Gastroesophageal sphincter (tissue), 4 donors: ENCODE measurements around the gene RAI1. TPM values are rescaled to one million over a fixed set of nuclear protein-coding genes. Genes with fewer than 3 reads are reported as not detected.

Experiments used
- ATAC-seq: fragments of 150-250 bp; one replicate; pipeline ENCODE4 v1.9.1; 2016; ENCODE audit warnings: mild to moderate bottlenecking, moderate library complexity
- H3K27ac ChIP-seq, 4 donors: fragments of 200-600 bp; sonication (generic) in 3 of 4; 1 replicate in 3 of 4; 2 replicates in 1 of 4; pipeline ENCODE4 v1.5.1; 2016 to 2019
- H3K27me3 ChIP-seq: fragments of 200-600 bp; sonication (generic); one replicate; pipeline ENCODE4 v1.5.1; 2019
- H3K36me3 ChIP-seq, 2 donors: fragments of 200-600 bp; sonication (generic); one replicate each; pipeline ENCODE4 v1.5.1; 2019; ENCODE audit warnings: control low read depth in 1 of 2
- H3K4me1 ChIP-seq, 3 donors: fragments of 200-600 bp; sonication (generic); 1 replicate in 2 of 3; 2 replicates in 1 of 3; pipeline ENCODE4 v1.5.1; 2016 to 2019; ENCODE audit warnings: control low read depth in 2 of 3
- H3K4me3 ChIP-seq, 2 donors: fragments of 200-600 bp; sonication (generic); one replicate each; pipeline ENCODE4 v1.5.1; 2019; ENCODE audit warnings: mild to moderate bottlenecking in 1 of 2, moderate library complexity in 1 of 2
- H3K9me3 ChIP-seq, 3 donors: fragments of 200-600 bp; sonication (generic); one replicate each; pipeline ENCODE4 v1.5.1; 2017 to 2019; ENCODE audit warnings: control low read depth in 2 of 3
- EP300 ChIP-seq: sonication (generic); formaldehyde crosslinking; IDR thresholded peaks from one replicate; pipeline ENCODE4 v1.6.1; 2017; ENCODE audit warnings: antibody characterized with exemption, mild to moderate bottlenecking
- POLR2A ChIP-seq, 2 donors: fragments of 450-650 bp; IDR thresholded peaks; one replicate each; pipeline ENCODE4 v1.6.1; 2017; ENCODE audit warnings: antibody characterized with exemption in 2 of 2, mild to moderate bottlenecking in 2 of 2, moderate library complexity in 1 of 2
- POLR2AphosphoS5 ChIP-seq: sonication (generic); formaldehyde crosslinking; IDR thresholded peaks from one replicate; pipeline ENCODE4 v1.6.1; 2017; ENCODE audit warnings: antibody characterized with exemption
- WGBS, 2 donors: methylation state at CpG; one replicate each; pipeline ENCODE4 v1.1.5; 2018; ENCODE audit warnings: low coverage in 1 of 2; 5-methylcytosine and 5-hydroxymethylcytosine counted together
- total RNA-seq, 4 donors: library from RNA; depleted of rRNA; stranded (reverse); fragments of >200 nt; gene quantifications; one replicate each; pipeline ENCODE4 v1.1.0, GENCODE V29; 2016
- TF ChIP-seq, protein P1 (sequence below), 4 experiments: fragments of 200-600 bp in 2 of 4; fragments of 450-650 bp in 2 of 4; sonication (generic) in 1 of 4; IDR thresholded peaks; one replicate each; pipeline ENCODE4 v1.5.1; 2017 to 2019; ENCODE audit warnings: antibody characterized with exemption in 4 of 4, mild to moderate bottlenecking in 2 of 4, moderate library complexity in 2 of 4

Gene RAI1
- total RNA-seq, 4 donors from 2014 or later: 15.9 to 39.7 (median 28.3) TPM

DNA sequence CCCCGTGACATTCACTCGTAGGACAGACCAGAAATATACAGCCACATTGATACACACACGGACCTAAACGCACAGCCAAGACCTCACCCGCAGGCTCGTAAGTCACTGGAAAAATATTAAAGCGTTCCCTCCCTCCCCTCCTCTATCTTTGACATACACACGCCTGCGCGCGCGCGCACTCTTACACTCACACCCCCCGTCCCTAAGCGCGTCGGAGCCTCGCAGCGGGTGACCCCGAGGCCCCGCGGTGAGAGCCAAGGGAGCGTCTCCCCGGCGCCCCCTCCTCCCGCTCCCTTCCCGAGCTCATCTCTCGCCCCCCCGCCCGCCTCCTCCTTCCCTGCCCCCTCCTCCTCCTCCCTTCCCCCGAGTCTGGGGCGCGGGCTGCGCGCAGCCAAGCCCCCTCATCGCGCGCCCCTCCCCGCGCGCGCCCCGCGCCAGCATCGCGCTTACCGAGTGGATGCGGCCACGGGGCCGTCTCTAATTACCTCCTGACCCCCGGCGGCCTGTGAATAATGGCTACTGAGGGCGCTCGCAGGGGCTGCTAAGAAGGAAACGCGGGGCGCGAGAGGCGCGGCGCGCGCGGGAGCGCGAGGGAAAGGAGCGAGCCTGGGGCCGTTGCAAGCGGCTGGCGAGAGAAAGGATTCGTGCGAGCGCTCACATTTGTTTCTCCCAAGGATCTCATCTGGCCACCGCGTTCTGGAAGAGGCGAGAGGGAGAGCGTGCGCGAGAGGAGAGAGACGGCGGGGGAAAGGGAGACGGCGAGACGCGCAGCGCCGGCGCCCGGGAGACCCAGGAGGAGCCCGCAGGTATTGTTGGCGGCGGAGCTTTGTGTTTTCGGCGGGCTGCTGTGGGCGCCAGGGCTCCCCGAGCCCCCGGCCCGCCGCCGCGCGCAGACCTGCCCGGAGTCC lies 42.4 kb downstream of the RAI1 start:
- H3K4me3 ChIP-seq: peak overlapping the region; percentile 65 to 69
- ATAC-seq: no peak
- 2% methylated on average over 24 of the region's 103 CpGs; no CpG with 5 or more reads in 1 of the 2 donors for WGBS, 2 donors
- H3K9me3 ChIP-seq: no peaks in the 10 kb centered on the region
- H3K27me3 ChIP-seq: no peaks in the 10 kb centered on the region
- H3K36me3 ChIP-seq: no peaks in the 10 kb centered on the region
- peak overlapping the region; percentile 25 to 84 (median 78) for H3K27ac ChIP-seq
- H3K4me1 ChIP-seq: peaks cover 0 to 59% (median 38%) of the 10 kb centered on the region in 3 donors
- TF ChIP-seq POLR2A (IDR thresholded peaks at IDR 0.05): no peak
- TF ChIP-seq, protein P1, sequence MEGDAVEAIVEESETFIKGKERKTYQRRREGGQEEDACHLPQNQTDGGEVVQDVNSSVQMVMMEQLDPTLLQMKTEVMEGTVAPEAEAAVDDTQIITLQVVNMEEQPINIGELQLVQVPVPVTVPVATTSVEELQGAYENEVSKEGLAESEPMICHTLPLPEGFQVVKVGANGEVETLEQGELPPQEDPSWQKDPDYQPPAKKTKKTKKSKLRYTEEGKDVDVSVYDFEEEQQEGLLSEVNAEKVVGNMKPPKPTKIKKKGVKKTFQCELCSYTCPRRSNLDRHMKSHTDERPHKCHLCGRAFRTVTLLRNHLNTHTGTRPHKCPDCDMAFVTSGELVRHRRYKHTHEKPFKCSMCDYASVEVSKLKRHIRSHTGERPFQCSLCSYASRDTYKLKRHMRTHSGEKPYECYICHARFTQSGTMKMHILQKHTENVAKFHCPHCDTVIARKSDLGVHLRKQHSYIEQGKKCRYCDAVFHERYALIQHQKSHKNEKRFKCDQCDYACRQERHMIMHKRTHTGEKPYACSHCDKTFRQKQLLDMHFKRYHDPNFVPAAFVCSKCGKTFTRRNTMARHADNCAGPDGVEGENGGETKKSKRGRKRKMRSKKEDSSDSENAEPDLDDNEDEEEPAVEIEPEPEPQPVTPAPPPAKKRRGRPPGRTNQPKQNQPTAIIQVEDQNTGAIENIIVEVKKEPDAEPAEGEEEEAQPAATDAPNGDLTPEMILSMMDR (IDR thresholded peaks at IDR 0.05): no peak
- no peak for TF ChIP-seq POLR2AphosphoS5
- TF ChIP-seq EP300: no peak

DNA sequence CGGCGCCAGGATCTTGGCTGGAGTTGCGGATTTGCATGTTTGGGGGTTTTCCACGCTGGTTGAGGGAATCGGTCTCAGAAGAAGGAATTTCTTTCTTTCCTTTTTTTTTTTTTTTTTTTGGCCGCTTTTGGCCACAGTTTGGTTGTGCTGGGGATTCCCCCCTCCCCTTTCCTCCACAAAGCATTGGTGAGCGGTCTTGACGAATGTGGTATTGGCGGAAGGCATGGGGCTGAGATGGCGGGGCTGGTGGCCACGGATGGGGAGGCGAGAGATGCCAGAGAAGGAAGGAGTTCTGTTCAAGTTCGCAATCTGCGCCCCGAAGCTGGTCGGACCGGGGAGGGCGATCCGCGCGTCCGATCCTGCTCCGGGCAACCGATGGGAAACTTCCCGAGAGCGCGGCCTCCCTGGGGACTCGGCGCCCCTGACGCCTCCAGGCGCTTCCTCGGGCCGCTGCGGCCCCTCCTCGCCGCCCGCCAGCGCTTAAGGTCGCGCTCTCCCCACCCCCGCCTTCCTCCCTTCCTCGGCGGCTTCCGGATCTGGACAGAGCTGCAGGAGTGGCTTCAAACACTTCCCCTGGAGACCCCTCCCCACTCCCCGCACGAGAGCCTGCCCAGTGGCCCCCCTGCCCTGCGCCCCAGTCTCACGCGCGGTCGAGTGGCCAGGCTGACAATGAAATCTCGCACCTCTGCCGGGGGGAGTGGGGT lies 43.2 kb downstream of the RAI1 start:
- no peaks in the 10 kb centered on the region for H3K27me3 ChIP-seq
- no peaks in the 10 kb centered on the region for H3K9me3 ChIP-seq
- TF ChIP-seq POLR2A (IDR thresholded peaks at IDR 0.05) (no peak), POLR2AphosphoS5 (no peak), EP300 (no peak)
- TF ChIP-seq, protein P1 (IDR thresholded peaks at IDR 0.05): no peak
- ATAC-seq: no peak
- 7% methylated on average over 5 of the region's 53 CpGs; no CpG with 5 or more reads in 1 of the 2 donors for WGBS, 2 donors
- H3K4me1 ChIP-seq: peaks cover 0 to 63% (median 38%) of the 10 kb centered on the region in 3 donors
- H3K4me3 ChIP-seq: peak overlapping the region; percentile 65 to 69
- H3K27ac ChIP-seq: peak overlapping the region; percentile 12 to 84 (median 78)
- no peaks in the 10 kb centered on the region for H3K36me3 ChIP-seq

DNA sequence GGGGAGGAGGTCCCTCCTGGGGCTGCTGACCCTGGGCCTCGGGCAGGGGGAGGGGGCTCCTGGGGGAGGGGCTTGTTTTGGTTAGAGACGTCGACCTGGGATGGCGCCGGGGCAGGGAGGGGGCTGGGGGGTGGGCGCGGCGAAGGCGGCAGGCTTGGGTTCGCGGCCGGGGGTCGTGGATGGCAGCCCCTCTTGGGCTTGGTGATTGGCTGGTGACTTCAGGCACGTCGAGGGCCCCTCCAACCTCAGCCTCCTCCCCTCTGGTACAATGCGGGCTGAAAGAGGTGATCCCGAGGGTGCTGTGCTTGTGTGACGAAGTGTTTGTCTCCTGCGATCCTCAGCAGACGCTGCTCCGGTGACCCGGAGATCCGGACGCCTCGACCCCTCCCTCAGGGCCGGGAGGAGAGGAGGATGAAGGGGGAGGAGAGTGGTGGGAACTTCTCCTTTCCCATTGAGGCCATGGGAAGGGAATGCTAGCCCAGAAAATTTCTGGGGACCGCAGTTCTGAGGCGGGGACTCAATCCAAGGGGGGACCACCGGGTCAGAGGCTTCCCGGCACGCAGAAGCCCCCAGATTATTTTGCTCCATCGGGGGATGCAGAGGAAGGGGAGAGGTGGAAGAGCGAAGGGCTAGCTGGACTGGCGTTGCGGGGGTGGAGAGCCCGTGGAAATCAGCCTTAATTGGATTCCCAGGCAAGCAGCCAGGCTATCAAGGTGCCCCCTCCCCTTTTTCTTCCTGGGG lies 43.9 kb downstream of the RAI1 start:
- Histone ChIP-seq H3K27me3 (no peaks in the 10 kb centered on the region), H3K36me3 (no peaks in the 10 kb centered on the region), H3K4me1 (peaks cover 0 to 70% (median 40%) of the 10 kb centered on the region in 3 donors), H3K27ac (peak overlapping the region; percentile 12 to 84 (median 78)), H3K4me3 (peak overlapping the region; percentile 65 to 69), H3K9me3 (no peaks in the 10 kb centered on the region)
- TF ChIP-seq, protein P1 (IDR thresholded peaks at IDR 0.05): no peak
- TF ChIP-seq POLR2AphosphoS5: no peak
- TF ChIP-seq EP300: no peak
- no peak for ATAC-seq
- WGBS, 2 donors: 7% methylated on average over 15 of the region's 36 CpGs; no CpG with 5 or more reads in 1 of the 2 donors

DNA sequence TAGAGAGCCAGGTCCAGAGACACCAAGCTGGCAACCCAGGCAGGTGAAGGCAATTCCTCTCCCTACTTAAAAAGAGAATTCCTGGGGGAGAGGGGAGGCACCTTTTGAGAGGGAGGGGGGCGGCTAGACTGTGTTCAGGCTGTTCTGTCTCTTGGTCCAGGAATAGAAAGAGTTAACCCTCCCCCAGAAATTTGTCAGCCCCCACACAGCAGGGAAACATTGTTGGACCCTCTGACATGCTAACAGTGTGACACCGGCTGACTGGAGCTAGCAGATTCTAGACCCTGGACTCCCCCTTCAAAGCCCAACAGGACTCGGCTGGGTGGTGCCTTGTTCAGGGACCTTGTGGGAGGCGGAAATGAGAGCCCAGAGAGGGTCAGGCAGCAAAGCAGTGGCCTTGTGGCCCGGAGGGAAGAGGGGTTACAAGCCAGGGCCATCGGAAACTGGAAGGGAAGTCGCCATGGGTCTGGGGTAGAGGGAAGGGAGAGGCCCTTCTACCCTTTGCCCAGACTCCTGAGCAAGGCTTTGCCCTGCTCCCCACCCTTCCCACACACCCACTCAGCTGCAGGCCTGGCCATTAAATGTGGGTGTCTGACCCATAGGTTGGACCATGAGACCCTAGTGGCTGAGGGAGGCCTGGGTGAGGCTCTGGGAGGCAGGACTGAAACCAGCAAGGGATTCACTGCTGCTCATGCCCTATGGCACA lies 44.6 kb downstream of the RAI1 start:
- peaks cover 0 to 78% (median 40%) of the 10 kb centered on the region in 3 donors for H3K4me1 ChIP-seq
- H3K9me3 ChIP-seq: no peaks in the 10 kb centered on the region
- no peak for ATAC-seq
- no peak overlapping the region for H3K4me3 ChIP-seq
- no peaks in the 10 kb centered on the region for H3K36me3 ChIP-seq
- WGBS, 2 donors: 0 to 40% methylated on average over 1 of the region's 7 CpGs
- H3K27ac ChIP-seq: peak overlapping the region in 3 of 4 donors; percentile 75 to 84 (median 80)
- no peaks in the 10 kb centered on the region for H3K27me3 ChIP-seq
- TF ChIP-seq, protein P1 (IDR thresholded peaks at IDR 0.05): no peak
- no peak for TF ChIP-seq POLR2AphosphoS5
- TF ChIP-seq EP300: no peak
- TF ChIP-seq POLR2A (IDR thresholded peaks at IDR 0.05): no peak
